GM12892 (cell line): ENCODE results near the gene LNX1.

ENCODE experiments used
- POLR2A ChIP-seq: IDR thresholded peaks from 2 replicates; pipeline ENCODE4 v1.6.1; 2011; ENCODE audit warnings: low read depth, low read length, control low read depth
- POLR2AphosphoS5 ChIP-seq: IDR thresholded peaks from 2 replicates; pipeline ENCODE4 v1.6.1; 2011; ENCODE audit warnings: low read depth, low read length, control low read depth

GRCh38 chr4:53580274-53580673 is 11.0 kb downstream of the LNX1 start:
- TF ChIP-seq POLR2A = no peak
- no peak for TF ChIP-seq POLR2AphosphoS5
